T-helper 9 cell (primary cell): ENCODE results near the gene RAD51B.

Source experiments
- DNase-seq: peaks from one replicate; pipeline ENCODE4 v3.0.0-alpha.2; 2020

RAD51B gene

DNA sequence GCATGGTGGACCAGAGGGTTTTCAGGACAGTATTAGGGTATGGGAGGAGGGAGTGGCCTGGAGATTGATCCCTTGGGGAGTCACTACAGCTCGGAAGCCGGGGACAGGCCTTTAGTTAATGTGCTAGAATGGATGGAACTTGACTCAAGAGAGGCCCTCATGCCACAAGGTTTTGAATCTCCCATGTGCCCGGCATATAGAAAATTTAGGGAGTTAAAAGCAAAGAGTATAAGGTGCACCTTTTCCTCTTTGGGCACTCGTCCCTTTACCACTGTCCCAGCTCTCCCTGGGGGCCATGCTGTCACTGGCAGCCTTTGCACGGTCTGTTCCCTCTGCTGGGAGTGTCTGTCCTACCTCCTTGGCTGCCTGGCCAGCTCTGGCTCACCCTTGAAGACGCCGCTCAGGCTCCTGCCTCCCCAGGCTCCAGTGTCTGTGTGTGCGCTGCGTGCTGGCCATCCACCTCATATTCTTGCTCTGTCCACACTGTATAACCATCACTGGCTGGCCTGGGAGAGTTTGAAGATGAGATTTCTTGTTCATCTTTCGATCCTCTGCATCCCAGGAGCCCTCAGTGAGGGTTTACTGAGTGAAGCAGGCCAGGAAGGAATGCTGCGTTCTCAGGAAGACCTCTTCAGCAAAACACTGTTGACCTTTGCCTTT lies 811.9 kb downstream of the RAD51B start:
- DNase-seq: no peak

- no peak for DNase-seq
Observed at GRCh38 chr14:68632054-68632895, 812.7 kb downstream of the RAD51B start.

DNA sequence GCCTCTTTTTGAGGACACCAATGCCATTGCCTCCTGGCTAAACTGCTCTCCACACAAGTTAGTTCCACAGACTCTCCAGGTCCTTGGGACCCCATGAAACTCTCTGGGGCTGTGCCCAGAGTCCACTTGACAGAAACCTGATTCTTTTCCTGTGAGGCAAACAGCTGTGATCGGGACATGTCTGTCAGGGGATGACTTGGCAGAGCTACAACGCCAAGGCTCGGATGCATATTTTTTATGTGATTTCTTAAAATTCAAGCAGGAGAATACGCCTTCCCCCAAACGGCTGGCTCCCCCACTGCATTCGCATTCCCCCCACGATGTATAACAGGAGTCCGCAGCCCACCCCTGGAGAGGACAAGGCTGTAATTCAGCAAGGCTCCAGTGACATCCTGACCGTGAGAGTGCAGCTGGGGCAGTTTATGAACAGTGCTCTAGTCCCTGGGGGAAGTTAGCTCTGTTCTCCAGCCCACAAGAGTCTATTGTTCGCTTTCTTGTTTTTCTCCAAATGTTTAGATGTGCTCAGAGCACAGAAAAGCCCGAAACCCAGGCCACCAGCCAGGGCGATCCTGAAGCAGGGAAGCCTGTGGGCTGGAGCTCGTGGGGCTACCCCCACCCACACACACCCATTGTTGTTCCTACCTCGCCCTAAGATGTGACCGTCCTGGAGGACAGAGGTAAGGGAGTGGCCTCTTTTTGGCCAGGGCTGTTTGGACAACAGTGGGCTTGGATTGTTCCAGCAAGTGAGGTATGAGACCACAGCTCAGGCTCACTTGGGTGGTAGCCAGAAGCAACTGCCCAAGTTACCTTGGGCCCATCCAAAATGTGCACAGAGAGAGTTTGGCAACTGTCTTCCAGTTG lies 813.8 kb downstream of the RAD51B start:
- no peak for DNase-seq

GRCh38 chr14:68634332-68634731 lies 814.8 kb downstream of the RAD51B start:
- no peak for DNase-seq

DNA sequence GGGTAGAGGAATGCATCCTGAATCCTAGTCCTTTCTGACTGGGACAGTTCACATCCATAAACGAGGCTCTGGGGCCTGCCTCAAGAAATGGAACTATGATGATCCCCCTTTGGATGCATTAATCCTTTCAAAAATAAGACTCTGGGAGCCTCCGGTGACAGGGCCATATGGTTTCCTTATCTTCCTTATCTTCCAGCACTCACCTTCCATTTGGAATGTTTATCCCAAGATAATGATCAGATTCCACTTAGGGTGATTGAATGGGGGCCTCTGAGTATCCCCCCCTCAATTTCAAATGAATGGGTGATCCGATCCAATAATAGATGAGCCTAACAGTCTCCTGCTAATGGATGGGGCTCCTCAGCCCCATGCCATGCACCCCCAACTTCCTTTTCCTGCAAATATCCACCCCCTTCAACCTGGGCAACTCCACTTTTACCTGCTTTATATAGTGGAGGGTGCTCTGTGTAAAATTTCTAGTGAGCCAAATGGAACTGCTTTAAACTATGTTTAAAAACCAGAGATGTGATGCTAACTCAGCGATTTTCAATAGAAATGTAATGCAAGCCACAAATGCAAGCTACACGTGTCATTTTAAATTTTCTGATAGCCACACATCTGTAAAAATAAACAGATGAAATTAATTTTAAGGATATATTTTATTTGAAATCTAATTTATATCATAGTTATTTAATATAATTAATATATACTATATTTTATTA lies 815.5 kb downstream of the RAD51B start:
- no peak for DNase-seq

GRCh38 chr14:68636597-68636996 lies 817.0 kb downstream of the RAD51B start:
- no peak for DNase-seq

DNA sequence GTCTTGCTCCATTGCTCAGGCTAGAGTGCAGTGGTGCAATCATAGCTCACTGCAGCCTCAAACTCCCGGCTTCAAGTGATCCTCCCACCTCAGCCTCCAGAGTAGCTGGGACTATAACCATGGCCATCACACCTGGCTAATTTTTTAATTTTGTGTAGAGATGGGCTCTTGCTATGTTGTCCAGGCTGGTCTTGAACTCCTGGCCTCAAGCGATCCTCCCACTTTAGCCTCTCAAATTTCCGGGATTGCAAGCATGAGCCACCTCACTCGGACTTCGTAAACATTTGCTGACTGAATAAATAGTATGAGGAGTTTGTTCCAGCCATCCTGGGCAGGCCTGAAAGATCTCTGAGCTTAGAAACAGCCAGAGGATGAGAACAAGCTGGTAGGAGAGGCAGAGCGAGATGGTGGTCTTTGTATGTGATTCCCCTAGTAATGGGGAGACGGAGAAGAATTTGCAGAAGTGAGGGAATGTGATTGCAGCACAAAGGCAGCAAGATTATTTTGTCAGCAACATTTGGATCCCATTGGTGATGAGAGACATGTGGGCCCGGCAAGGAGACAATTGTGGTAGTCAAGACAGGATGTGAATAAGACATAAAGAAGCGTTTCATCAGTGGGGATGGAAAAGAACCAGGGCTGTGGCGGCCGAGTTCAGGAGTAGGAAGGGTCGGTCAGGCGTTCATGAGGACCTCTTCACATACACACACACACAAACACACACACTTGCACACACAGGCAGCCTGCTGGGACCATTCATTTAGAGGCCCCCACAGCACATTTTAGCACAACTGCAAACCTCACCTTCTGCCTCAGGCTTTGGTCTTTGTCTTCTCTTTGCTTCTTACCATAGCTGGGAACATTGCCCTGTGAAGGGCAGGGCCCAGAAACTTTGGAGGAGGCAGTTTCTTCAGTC lies 817.8 kb downstream of the RAD51B start:
- DNase-seq: no peak

GRCh38 chr14:68638141-68638999 lies 818.8 kb downstream of the RAD51B start:
- no peak for DNase-seq

GRCh38 chr14:68639000-68639757 lies 819.6 kb downstream of the RAD51B start:
- no peak for DNase-seq

DNA sequence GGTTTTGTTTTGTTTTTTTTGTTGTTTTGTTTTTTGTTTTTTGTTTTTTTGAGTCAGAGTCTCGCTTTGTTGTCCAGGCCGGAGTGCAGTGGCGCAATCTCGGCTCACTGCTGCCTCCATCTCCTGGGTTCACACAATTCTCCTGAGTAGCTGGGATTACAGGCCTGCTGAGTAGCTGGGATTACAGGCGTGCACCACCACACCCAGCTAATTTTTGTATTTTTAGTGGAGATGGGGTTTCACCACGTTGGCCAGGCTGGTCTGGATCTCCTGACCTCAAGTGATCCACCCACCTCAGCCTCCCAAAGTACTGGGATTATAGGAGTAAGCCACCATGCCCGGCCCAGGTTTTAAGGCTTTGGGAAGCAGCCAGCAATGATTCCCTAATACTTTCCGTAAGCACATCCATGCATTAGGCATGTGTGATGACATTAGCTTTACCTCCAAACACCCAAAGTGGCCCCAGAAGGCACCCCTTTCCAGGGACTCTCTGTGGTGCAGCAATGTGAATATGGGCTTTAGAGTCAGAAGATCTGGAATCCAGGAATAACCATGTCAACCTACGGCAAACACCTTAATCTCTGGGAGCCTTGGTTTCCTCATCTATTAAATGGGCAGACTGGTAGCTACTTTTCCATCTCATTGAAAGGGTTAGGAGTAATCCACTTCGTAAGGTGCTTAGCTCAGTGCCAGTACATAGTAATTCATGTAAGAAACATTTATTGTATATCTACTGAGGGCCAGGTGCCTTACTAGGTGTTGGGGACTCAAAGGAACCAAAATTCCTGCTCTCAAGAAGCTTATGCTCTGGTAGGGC lies 820.4 kb downstream of the RAD51B start:
- no peak for DNase-seq

DNA sequence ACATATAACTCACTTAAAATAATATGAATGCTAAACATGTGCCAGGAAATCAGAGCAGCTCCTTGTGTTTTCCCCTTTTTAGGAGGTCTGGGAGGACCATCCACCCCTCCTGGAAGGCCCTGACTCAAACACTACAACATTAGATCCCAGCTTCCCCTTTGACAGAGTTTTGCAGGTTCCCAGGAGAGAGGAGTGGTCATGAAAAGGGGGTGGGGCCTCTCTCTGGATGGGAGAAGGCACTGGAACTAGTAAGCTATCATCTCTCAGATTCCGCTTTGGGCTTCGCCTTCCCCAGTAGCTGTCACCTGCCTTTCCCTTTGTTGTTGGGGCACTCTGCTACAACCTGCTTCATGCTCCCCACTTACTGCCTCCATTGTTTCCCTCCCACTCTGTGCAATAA lies 824.1 kb downstream of the RAD51B start:
- DNase-seq: no peak

GRCh38 chr14:68644101-68644500 lies 824.5 kb downstream of the RAD51B start:
- no peak for DNase-seq

GRCh38 chr14:68645371-68645770 lies 825.8 kb downstream of the RAD51B start:
- DNase-seq: no peak

DNA sequence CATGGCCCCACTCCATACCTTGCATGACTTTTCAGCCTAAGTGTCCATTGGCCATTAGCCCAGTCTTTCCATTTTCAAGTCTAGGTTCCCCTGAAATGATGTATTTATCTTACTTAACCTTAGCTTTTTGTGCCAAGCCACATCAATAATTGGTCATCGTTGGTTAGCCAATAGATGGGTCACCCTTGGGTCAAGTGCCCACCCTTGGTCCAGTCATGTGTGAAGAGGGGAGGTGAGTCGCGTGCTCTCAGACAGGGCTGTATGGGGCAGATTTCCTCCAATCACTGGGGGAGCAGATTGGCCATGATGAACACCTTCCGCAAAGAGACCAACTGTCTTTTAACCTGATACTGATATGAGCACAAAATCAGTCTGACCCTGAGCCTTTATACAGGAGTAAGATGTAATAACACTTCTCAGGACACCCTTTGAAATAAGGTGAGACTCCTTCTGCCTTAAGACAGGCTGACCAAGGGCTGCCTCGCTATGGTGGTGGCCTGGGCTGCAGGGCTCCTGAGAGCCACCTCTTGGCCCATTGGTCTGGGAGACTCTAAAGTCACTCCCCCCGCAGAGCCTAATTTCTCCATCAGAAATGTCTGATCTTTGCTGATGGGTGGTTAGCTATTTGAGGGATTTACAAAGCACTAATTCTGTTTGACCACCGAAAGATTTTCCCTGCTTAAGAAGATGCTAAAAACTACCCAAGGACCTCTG lies 830.1 kb downstream of the RAD51B start:
- no peak for DNase-seq

GRCh38 chr14:68650404-68650994 lies 830.9 kb downstream of the RAD51B start:
- DNase-seq: no peak

- no peak for DNase-seq
Observed at GRCh38 chr14:68651075-68651474, 831.5 kb downstream of the RAD51B start.

DNA sequence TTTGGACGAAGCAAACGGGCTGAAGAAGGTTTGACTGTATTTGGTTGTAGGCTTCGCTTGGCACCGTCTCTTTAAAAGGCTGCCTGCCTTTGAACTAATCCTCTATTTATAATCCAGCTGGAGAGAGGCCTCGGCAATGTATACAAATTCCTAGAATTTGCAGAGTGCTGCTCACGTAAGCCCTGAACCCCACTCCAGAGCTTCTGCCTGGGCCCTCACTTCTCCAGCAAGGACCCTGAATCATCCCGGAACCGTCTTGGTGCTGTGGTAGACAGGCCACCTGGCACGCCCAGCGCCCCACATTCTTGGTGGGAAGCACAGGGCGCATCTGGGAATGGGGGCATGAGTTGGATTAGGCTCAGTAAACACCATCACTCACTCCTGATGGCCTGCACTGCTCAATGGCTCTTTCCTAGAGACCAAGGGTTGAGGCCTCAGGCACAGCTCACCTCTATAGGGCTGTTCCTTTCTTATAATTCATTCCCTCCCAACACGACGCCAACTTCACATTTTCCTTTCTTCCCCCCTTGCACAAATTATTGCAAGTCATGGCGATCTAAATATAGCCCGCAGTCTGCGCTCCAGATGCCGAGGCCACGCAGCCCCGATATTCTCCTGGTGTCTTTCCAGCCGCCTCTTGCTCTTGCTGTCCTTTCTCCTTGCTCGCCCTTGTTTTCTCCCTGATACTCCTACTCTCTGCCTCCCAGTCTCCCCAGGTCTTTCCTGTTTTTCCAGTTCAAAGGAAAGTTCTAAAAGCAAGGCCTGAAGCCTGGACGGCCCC lies 832.3 kb downstream of the RAD51B start:
- no peak for DNase-seq
